ENCODE measurements around the gene MLLT10.
"Not testable (repeated sequence)": the region's sequence is repeated elsewhere in the genome, so short reads cannot be mapped to it uniquely, and the experiment has no call there.

The MLLT10 gene

DNA sequence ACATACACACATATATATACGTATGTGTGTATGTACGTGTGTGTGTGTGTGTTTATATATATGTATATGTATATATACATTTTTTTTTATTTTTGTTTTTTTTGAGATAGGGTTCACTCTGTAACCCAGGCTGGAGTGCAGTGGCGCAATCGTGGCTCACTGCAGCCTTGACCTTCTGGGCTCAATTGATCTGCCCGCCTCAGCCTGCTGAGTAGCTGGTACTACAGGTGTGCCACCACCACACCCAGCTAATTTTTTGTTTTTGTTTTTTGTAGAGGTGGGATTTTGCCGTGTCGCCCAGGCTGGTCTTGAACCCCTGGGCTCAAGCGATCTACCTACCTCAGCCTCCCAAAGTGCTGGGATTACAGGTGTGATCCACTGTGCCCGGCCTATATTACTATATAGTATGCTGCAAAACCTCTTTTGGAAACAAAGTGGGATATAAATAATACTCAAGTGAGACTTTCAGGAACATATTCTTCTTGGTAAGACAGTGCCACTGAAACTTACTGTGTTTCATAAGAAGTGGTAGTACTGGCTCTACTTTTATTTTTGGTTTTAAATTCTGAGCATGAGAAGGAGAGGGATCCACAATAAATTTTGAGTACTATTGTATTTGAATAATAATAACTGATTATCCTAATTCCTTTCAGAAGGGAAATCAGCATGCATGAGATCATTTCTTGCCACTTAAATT lies 51.0 kb downstream of the MLLT10 start:
- H3K27me3 ChIP-seq (ENCODE audit: insufficient read depth, poor library complexity, severe bottlenecking), result no peaks in the 10 kb centered on the region
- no peak for ATAC-seq (ENCODE audit: low read depth)

DNA sequence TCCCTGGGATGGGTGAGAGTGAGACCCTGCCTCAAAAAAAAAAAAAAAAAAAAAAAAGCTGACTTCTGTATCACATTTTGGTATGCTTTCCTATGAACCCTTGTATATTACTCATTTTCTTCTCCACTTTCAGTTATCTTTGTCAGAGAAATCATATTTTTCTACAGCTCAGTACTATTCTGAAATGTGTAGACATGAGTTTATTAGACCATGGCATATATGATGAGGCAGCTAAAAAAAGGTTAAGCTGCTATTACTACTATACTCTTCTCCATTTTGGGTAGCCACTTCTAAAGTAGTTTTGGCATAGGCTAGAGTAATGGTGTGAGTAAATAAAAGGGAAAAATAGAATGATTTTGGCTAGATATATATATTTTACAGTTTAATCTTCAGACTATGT lies 53.4 kb downstream of the MLLT10 start:
- H3K27ac ChIP-seq (ENCODE audit: poor library complexity, severe bottlenecking), result no peak overlapping the region
- H3K36me3 ChIP-seq (ENCODE audit: low read depth), result peaks cover 22% of the 10 kb centered on the region

More for the DNA sequence above, 51.0 kb downstream of the MLLT10 start:
- DNase-seq (ENCODE audit: low spot score), result no peak
- no peak overlapping the region for H3K4me3 ChIP-seq (ENCODE audit: severe bottlenecking)
- TF ChIP-seq, protein P1, sequence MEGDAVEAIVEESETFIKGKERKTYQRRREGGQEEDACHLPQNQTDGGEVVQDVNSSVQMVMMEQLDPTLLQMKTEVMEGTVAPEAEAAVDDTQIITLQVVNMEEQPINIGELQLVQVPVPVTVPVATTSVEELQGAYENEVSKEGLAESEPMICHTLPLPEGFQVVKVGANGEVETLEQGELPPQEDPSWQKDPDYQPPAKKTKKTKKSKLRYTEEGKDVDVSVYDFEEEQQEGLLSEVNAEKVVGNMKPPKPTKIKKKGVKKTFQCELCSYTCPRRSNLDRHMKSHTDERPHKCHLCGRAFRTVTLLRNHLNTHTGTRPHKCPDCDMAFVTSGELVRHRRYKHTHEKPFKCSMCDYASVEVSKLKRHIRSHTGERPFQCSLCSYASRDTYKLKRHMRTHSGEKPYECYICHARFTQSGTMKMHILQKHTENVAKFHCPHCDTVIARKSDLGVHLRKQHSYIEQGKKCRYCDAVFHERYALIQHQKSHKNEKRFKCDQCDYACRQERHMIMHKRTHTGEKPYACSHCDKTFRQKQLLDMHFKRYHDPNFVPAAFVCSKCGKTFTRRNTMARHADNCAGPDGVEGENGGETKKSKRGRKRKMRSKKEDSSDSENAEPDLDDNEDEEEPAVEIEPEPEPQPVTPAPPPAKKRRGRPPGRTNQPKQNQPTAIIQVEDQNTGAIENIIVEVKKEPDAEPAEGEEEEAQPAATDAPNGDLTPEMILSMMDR (IDR thresholded peaks at IDR 0.05; ENCODE audit: poor library complexity, severe bottlenecking), result no peak
- peaks cover 22% of the 10 kb centered on the region for H3K36me3 ChIP-seq (ENCODE audit: low read depth)
- no peaks in the 10 kb centered on the region for H3K9me3 ChIP-seq (ENCODE audit: severe bottlenecking)
- no peak overlapping the region for H3K27ac ChIP-seq (ENCODE audit: poor library complexity, severe bottlenecking)
- peaks cover 4% of the 10 kb centered on the region for H3K4me1 ChIP-seq (ENCODE audit: insufficient read depth, poor library complexity, severe bottlenecking)

DNA sequence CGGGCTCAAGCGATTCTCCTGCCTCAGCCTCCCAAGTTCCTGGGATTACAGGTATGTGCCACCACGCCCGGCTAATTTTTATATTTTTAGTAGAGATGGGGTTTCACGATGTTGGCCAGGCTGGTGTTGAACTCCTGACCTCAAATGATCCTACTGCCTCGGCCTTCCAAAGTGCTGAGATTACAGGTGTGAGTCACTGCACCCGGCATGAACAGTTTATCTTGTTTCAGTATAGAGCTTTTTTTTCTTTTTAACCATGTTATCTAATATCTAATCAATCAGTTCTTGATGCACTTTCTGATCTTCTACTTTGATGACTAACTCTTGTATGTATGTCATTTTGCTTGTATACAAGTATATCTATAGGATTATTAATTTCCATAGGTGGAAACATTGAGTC lies 54.1 kb downstream of the MLLT10 start:
- peaks cover 22% of the 10 kb centered on the region for H3K36me3 ChIP-seq (ENCODE audit: low read depth)
- not testable (repeated sequence) for H3K4me3 ChIP-seq (ENCODE audit: severe bottlenecking); H3K4me1 ChIP-seq (ENCODE audit: insufficient read depth, poor library complexity, severe bottlenecking); H3K27ac ChIP-seq (ENCODE audit: poor library complexity, severe bottlenecking); H3K9me3 ChIP-seq (ENCODE audit: severe bottlenecking); H3K27me3 ChIP-seq (ENCODE audit: insufficient read depth, poor library complexity, severe bottlenecking); DNase-seq (ENCODE audit: low spot score); ATAC-seq (ENCODE audit: low read depth)

More for the DNA sequence above, 53.4 kb downstream of the MLLT10 start:
- H3K4me3 ChIP-seq (ENCODE audit: severe bottlenecking), result no peak overlapping the region
- ATAC-seq (ENCODE audit: low read depth) (no peak), DNase-seq (ENCODE audit: low spot score) (no peak)
- TF ChIP-seq, protein P1 (IDR thresholded peaks at IDR 0.05; ENCODE audit: poor library complexity, severe bottlenecking), result no peak
- no peaks in the 10 kb centered on the region for H3K27me3 ChIP-seq (ENCODE audit: insufficient read depth, poor library complexity, severe bottlenecking)
- peaks cover 4% of the 10 kb centered on the region for H3K4me1 ChIP-seq (ENCODE audit: insufficient read depth, poor library complexity, severe bottlenecking)
- no peaks in the 10 kb centered on the region for H3K9me3 ChIP-seq (ENCODE audit: severe bottlenecking)

DNA sequence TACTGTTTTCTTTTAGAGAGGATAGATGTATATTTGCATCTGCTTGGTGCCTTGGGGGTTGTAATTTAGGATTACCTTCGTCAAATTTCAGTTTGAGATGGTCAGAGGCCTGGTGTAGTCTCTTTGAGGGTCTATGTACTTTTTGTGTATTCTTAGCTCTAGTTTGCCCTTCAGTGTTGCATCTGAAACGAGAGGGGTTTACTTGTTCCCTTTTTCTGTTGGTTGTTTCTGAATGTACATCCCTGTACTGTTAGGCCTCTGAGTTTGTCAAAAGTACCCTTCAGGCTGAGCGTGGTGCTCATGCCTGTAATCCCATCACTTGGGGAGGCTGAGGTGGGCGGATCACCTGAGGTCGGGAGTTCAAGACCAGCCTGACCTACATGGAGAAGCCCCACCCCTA lies 60.0 kb downstream of the MLLT10 start:
- H3K4me1 ChIP-seq (ENCODE audit: insufficient read depth, poor library complexity, severe bottlenecking), result no peaks in the 10 kb centered on the region
- no peak overlapping the region for H3K27ac ChIP-seq (ENCODE audit: poor library complexity, severe bottlenecking)
- ATAC-seq (ENCODE audit: low read depth), result no peak
- TF ChIP-seq, protein P1 (IDR thresholded peaks at IDR 0.05; ENCODE audit: poor library complexity, severe bottlenecking), result no peak
- no peaks in the 10 kb centered on the region for H3K27me3 ChIP-seq (ENCODE audit: insufficient read depth, poor library complexity, severe bottlenecking)
- DNase-seq (ENCODE audit: low spot score), result no peak
- no peaks in the 10 kb centered on the region for H3K9me3 ChIP-seq (ENCODE audit: severe bottlenecking)
- no peak overlapping the region for H3K4me3 ChIP-seq (ENCODE audit: severe bottlenecking)
- peaks cover 12% of the 10 kb centered on the region for H3K36me3 ChIP-seq (ENCODE audit: low read depth)

DNA sequence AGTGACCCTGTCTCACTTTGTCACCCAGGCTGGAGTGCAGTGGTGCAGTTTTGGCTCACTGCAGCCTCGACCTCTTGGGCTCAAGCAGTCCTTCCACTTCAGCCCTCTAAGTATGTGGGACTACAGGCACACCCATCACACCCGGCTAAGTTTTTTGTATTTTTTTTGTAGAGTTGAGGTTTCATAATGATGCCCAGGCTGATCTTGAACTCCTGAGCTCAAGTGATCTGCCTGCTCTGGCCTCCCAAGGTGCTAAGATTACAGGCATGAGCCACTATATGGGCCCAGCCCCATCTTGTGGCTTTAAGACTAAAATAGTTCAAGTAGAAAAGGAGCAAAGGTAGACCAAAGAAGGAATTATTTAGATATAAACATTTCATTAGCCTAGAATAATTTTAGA lies 65.5 kb downstream of the MLLT10 start:
- Histone ChIP-seq H3K36me3 (ENCODE audit: low read depth) (peaks cover 8% of the 10 kb centered on the region), H3K9me3 (ENCODE audit: severe bottlenecking) (no peaks in the 10 kb centered on the region), H3K27ac (ENCODE audit: poor library complexity, severe bottlenecking) (no peak overlapping the region), H3K27me3 (ENCODE audit: insufficient read depth, poor library complexity, severe bottlenecking) (no peaks in the 10 kb centered on the region), H3K4me3 (ENCODE audit: severe bottlenecking) (no peak overlapping the region), H3K4me1 (ENCODE audit: insufficient read depth, poor library complexity, severe bottlenecking) (peaks cover 9% of the 10 kb centered on the region)
- ATAC-seq (ENCODE audit: low read depth) (no peak), DNase-seq (ENCODE audit: low spot score) (no peak)
- TF ChIP-seq, protein P1 (IDR thresholded peaks at IDR 0.05; ENCODE audit: poor library complexity, severe bottlenecking), result no peak

Measured in RWPE2 (cell line).